Measurements from ENCODE around the gene CDH23. TPM values are rescaled to one million over a fixed set of nuclear protein-coding genes. Genes with fewer than 3 reads are reported as not detected.

CDH23 gene
- polyA plus RNA-seq, 2 of the 4 experiments (the other 2 are of a cell fraction), result 1.1 to 2.3 TPM

DNA sequence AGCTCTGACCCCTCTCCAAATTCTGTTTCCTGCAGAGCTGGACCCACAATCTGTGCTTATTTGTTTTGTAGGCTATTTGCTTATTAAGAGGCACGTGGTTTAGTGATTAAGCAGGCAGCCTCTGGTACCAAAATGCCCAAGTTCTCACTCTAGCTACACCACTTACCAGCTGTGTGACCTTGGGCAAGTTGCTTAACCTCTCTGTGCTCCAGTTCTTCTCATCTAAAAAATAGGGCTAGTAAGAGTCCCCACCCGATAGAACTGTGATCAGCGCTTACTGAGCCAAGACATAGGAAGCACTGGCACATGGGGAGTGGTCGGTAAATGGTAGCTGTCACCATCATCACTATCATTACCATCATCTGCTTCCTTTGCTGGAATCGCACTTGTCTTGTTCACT, 302.0 kb downstream of the CDH23 start:
- FAIRE-seq (no peak), ATAC-seq (no peak), DNase-seq (ENCODE audit: low read depth in 1 of 2, low spot score in 1 of 2) (no peak)
- Histone ChIP-seq H3K4me1 (peaks cover 3% of the 10 kb centered on the region; the same call in 2 of the 3 replicates), H3K4me3 (no peak overlapping the region), H3K4me2 (no peak overlapping the region), H3K9me3 (no peaks in the 10 kb centered on the region), H3K27ac (no peak overlapping the region)
- WGBS (ENCODE audit: missing lambda C conversion rate), result 67% methylated on average over 5 of the region's 5 CpGs
- no peak for TF ChIP-seq RNF2 (IDR thresholded peaks at IDR 0.05; ENCODE audit: borderline replicate concordance, low read depth)
- TF ChIP-seq ZFP36 (IDR thresholded peaks at IDR 0.05; ENCODE audit: borderline replicate concordance, partially characterized antibody), result peak; percentile 63
- no peak for TF ChIP-seq KDM5A (IDR thresholded peaks at IDR 0.05)
- no peak for TF ChIP-seq POLR2AphosphoS2 (conservative IDR thresholded peaks at IDR 0.05; ENCODE audit: low read length)
- 0 out of 2 replicates have a peak, but pooled peaks have one; percentile 59 for TF ChIP-seq KDM1A (IDR thresholded peaks at IDR 0.05; ENCODE audit: low read depth)
- ChIA-PET CTCF (interaction anchor here (0.6 to 9.8 kb wide), 16 partner anchors 7 to 396 kb away, joined by 3 to 112 read pairs (median 10); partner anchors contain the start of genes CDH23, SLC29A3 and VSIR), POLR2A (interaction anchor here (0.8 kb wide), 1 partner anchor 74 kb away, joined by 3 read pairs; no protein-coding TSS in a partner anchor)

DNA sequence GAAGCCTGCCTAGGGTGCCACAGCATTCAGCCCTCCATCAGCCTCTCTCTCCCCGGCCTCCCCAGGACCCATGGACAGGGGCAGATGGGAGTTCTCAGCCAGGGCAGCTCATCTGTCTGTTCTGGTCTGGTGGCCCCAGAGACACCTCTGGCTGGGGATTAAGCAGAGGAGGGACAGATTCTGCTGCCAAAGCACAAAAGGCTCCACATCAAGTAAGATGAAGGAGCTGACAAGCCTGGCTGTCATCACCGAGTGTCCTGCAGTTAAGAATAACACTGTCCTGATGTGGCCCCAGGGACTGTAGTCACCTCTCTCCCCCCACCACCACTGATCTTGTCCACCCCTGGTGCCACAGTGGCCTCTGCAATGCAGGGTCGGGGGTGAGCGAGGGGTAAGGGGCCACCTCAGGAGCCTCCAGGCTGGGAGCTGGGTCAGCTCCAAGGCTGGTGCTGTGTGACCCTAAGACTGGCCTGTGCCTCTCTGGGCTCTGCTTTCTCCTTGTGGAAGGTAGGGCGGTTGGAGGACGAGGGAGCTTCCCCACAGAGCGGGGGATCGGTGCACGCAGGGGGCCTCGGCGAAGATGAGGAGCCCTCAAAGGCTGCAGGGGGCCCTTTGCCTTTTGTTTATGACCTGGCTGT, 304.1 kb downstream of the CDH23 start:
- ATAC-seq (no peak), DNase-seq (ENCODE audit: low read depth in 1 of 2, low spot score in 1 of 2) (no peak), FAIRE-seq (no peak)
- TF ChIP-seq KDM1A (IDR thresholded peaks at IDR 0.05; ENCODE audit: low read depth) (no peak), ZSCAN20 (CRISPR knock-in tag; IDR thresholded peaks at IDR 0.05) (no peak), SREBF2 (IDR thresholded peaks at IDR 0.05) (no peak), JUNB (IDR thresholded peaks at IDR 0.05) (no peak), RNF2 (IDR thresholded peaks at IDR 0.05; ENCODE audit: borderline replicate concordance, low read depth) (no peak), ZNF302 (CRISPR knock-in tag; IDR thresholded peaks at IDR 0.05) (no peak), CHD4 (IDR thresholded peaks at IDR 0.05; ENCODE audit: borderline replicate concordance) (no peak), POLR2AphosphoS2 (conservative IDR thresholded peaks at IDR 0.05; ENCODE audit: low read length) (no peak), HOXB13 (CRISPR knock-in tag; IDR thresholded peaks at IDR 0.05; ENCODE audit: low read depth) (no peak)
- TF ChIP-seq, protein P1, sequence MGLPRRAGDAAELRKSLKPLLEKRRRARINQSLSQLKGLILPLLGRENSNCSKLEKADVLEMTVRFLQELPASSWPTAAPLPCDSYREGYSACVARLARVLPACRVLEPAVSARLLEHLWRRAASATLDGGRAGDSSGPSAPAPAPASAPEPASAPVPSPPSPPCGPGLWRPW (IDR thresholded peaks at IDR 0.05), result no peak
- no peaks in the 10 kb centered on the region for H3K9me3 ChIP-seq
- WGBS (ENCODE audit: missing lambda C conversion rate), result 72% methylated on average over 9 of the region's 11 CpGs
- 0 out of 3 replicates have a peak, but pooled peaks cover 3% of the 10 kb centered on the region for H3K4me1 ChIP-seq
- POLR2A ChIA-PET, result no interaction called here
- H3K4me2 ChIP-seq, result no peak overlapping the region
- H3K27ac ChIP-seq, result no peak overlapping the region
- H3K4me3 ChIP-seq, result no peak overlapping the region
- CTCF ChIA-PET, result interaction anchor here (1.0 to 9.3 kb wide), 8 partner anchors 15 to 384 kb away, joined by 3 to 133 read pairs (median 10); partner anchors contain the start of genes CDH23, SLC29A3 and VSIR

DNA sequence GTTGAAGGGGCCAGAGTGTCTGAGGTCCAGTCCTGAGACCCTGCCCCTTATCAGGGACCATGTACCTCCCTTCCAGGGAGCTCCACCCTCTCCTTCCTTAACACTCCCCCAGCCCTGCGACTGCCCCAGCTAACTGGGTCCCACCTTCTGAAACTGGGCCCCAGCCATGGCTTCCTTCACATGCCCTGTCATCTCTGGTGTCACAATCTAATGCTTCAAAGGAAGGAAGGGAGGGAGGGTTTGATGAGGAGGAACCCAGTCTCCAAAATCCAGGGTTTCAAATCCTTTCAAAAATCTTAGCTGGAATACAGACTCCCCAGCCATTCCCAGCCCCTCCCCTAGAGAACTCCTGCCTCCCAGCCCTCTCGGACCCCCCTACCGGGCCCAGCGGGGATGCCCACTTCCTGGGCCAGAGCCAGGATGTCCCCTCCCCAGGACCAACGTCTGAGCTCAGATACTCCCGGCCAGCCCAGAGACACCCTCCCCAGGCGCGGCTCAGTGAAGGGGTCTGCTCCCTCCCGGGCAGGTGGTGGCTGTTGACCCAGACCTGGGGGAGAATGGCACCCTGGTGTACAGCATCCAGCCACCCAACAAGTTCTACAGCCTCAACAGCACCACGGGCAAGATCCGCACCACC, 304.9 kb downstream of the CDH23 start:
- no peak for ATAC-seq
- DNase-seq (ENCODE audit: low read depth in 1 of 2, low spot score in 1 of 2), result no peak
- WGBS (ENCODE audit: missing lambda C conversion rate), result 76% methylated on average over 7 of the region's 11 CpGs
- H3K27ac ChIP-seq, result no peak overlapping the region
- POLR2A ChIA-PET, result interaction anchor here (0.5 kb wide), 1 partner anchor 99 kb away, joined by 3 read pairs; no protein-coding TSS in a partner anchor
- CTCF ChIA-PET, result interaction anchor here (1.0 to 9.3 kb wide), 6 partner anchors 16 to 385 kb away, joined by 3 to 133 read pairs (median 4); partner anchors contain the start of genes CDH23, SLC29A3 and VSIR
- TF ChIP-seq ZNF302 (CRISPR knock-in tag; IDR thresholded peaks at IDR 0.05) (no peak), ZSCAN20 (CRISPR knock-in tag; IDR thresholded peaks at IDR 0.05) (no peak), HOXB5 (CRISPR knock-in tag; IDR thresholded peaks at IDR 0.05) (no peak), CEBPB (IDR thresholded peaks at IDR 0.05) (no peak), SMC3 (IDR thresholded peaks at IDR 0.05) (no peak), RNF2 (IDR thresholded peaks at IDR 0.05; ENCODE audit: borderline replicate concordance, low read depth) (no peak), RAD21 (conservative IDR thresholded peaks at IDR 0.05 in 1 of 2, IDR thresholded peaks at IDR 0.05 in 1 of 2) (no peak), JUN (IDR thresholded peaks at IDR 0.05) (no peak)
- TF ChIP-seq, protein P2, sequence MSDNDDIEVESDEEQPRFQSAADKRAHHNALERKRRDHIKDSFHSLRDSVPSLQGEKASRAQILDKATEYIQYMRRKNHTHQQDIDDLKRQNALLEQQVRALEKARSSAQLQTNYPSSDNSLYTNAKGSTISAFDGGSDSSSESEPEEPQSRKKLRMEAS (IDR thresholded peaks at IDR 0.05), result no peak
- TF ChIP-seq, protein P3, sequence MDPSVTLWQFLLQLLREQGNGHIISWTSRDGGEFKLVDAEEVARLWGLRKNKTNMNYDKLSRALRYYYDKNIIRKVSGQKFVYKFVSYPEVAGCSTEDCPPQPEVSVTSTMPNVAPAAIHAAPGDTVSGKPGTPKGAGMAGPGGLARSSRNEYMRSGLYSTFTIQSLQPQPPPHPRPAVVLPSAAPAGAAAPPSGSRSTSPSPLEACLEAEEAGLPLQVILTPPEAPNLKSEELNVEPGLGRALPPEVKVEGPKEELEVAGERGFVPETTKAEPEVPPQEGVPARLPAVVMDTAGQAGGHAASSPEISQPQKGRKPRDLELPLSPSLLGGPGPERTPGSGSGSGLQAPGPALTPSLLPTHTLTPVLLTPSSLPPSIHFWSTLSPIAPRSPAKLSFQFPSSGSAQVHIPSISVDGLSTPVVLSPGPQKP (IDR thresholded peaks at IDR 0.05; ENCODE audit: low read depth, low read length), result no peak
- 0 out of 3 replicates have a peak, but pooled peaks cover 3% of the 10 kb centered on the region for H3K4me1 ChIP-seq
- H3K4me3 ChIP-seq, result no peak overlapping the region
- H3K9me3 ChIP-seq, result no peaks in the 10 kb centered on the region
- no peak overlapping the region for H3K4me2 ChIP-seq
- FAIRE-seq, result no peak

All from A549 (cell line).